Smooth muscle cell (in vitro differentiated cells): ENCODE results near the gene OR2C3. TPM values are rescaled to one million over a fixed set of nuclear protein-coding genes. Genes with fewer than 3 reads are reported as not detected.

Experiments
- DNase-seq: peaks from one replicate; lab custom pipeline; 2025; ENCODE audit not compliant: unreplicated experiment; lab: John Stamatoyannopoulos, UW
- H2AFZ ChIP-seq: fragments of 200-600 bp; sonication (generic); 2 replicates; pipeline ENCODE4 v1.6.0; 2016; ENCODE audit warnings: antibody characterized with exemption, low read depth, mild to moderate bottlenecking
- H3F3A ChIP-seq: fragments of 200-600 bp; sonication (generic); 2 replicates; pipeline ENCODE4 v1.6.0; 2017; ENCODE audit warnings: antibody characterized with exemption, low read depth
- H3K27ac ChIP-seq: fragments of 200-600 bp; sonication (generic); 2 replicates; pipeline ENCODE4 v1.5.1; 2016; ENCODE audit warnings: low read depth, mild to moderate bottlenecking
- H3K27me3 ChIP-seq: fragments of 200-600 bp; sonication (generic); 2 replicates; pipeline ENCODE4 v1.6.1; 2016; ENCODE audit warnings: low read depth, mild to moderate bottlenecking
- H3K36me3 ChIP-seq: fragments of 200-600 bp; sonication (generic); 2 replicates; pipeline ENCODE4 v1.5.1; 2016; ENCODE audit warnings: low read depth
- H3K4me1 ChIP-seq: fragments of 200-600 bp; sonication (generic); 2 replicates; pipeline ENCODE4 v1.5.1; 2016; ENCODE audit warnings: low read depth
- H3K4me2 ChIP-seq: fragments of 200-600 bp; sonication (generic); 2 replicates; pipeline ENCODE4 v1.6.0; 2016; ENCODE audit warnings: mild to moderate bottlenecking
- H3K4me3 ChIP-seq: fragments of 200-600 bp; sonication (generic); 2 replicates; pipeline ENCODE4 v1.5.1; 2016; ENCODE audit warnings: mild to moderate bottlenecking
- H3K79me2 ChIP-seq: fragments of 200-600 bp; sonication (generic); 2 replicates; pipeline ENCODE4 v1.6.0; 2016; ENCODE audit warnings: low read depth, mild to moderate bottlenecking
- H3K9ac ChIP-seq: fragments of 200-600 bp; sonication (generic); 2 replicates; pipeline ENCODE4 v1.6.0; 2016; ENCODE audit warnings: low read depth
- H3K9me3 ChIP-seq: fragments of 200-600 bp; sonication (generic); replicated peaks from 2 replicates; pipeline ENCODE4 v1.5.1; 2016; ENCODE audit warnings: low read depth
- H4K20me1 ChIP-seq: fragments of 200-600 bp; sonication (generic); 2 replicates; pipeline ENCODE4 v1.6.0; 2016; ENCODE audit warnings: low read depth
- WGBS: methylation state at CpG from one replicate; pipeline ENCODE4 v1.1.7; 2016; ENCODE audit warnings: low lambda C conversion rate; 5-methylcytosine and 5-hydroxymethylcytosine counted together
- polyA plus RNA-seq: library from polyadenylated mRNA; unstranded; fragments of >200 nt; fragmentation: Nextera tagmentation; extraction: Ambion mirVana; gene quantifications from 2 replicates; pipeline ENCODE4 v1.2.1, GENCODE V29; 2016
- total RNA-seq: library from RNA; depleted of rRNA; stranded (reverse); fragments of >200 nt; gene quantifications from 2 replicates; pipeline ENCODE4 v1.2.3, GENCODE V29; 2014
- TF ChIP-seq, protein P1 (sequence below): fragments of 200-600 bp; sonication (generic); IDR thresholded peaks from 2 replicates; pipeline ENCODE4 v1.5.1; 2017; ENCODE audit warnings: borderline replicate concordance, mild to moderate bottlenecking, antibody characterized with exemption; ENCODE audit not compliant: insufficient read depth, poor library complexity, severe bottlenecking

Gene OR2C3
- total RNA-seq (not detected in 2 replicates), polyA plus RNA-seq (not detected in 2 replicates)

- TF ChIP-seq, protein P1, sequence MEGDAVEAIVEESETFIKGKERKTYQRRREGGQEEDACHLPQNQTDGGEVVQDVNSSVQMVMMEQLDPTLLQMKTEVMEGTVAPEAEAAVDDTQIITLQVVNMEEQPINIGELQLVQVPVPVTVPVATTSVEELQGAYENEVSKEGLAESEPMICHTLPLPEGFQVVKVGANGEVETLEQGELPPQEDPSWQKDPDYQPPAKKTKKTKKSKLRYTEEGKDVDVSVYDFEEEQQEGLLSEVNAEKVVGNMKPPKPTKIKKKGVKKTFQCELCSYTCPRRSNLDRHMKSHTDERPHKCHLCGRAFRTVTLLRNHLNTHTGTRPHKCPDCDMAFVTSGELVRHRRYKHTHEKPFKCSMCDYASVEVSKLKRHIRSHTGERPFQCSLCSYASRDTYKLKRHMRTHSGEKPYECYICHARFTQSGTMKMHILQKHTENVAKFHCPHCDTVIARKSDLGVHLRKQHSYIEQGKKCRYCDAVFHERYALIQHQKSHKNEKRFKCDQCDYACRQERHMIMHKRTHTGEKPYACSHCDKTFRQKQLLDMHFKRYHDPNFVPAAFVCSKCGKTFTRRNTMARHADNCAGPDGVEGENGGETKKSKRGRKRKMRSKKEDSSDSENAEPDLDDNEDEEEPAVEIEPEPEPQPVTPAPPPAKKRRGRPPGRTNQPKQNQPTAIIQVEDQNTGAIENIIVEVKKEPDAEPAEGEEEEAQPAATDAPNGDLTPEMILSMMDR = no peak
- no peaks in the 10 kb centered on the region for H3K36me3 ChIP-seq
- no peak within 1 kb of the TSS for H2AFZ ChIP-seq
- peak within 1 kb of the TSS; percentile 5 for H3K4me2 ChIP-seq
- no peak for DNase-seq
- WGBS = 91% methylated on average over 2 of the region's 2 CpGs
- no peaks in the 10 kb centered on the region for H3K27me3 ChIP-seq
- no peaks in the 10 kb centered on the region for H4K20me1 ChIP-seq
- H3K9ac ChIP-seq = no peak within 1 kb of the TSS
- no peaks in the 10 kb centered on the region for H3K9me3 ChIP-seq
- H3K4me3 ChIP-seq = no peak within 1 kb of the TSS
- no peaks in the 10 kb centered on the region for H3K4me1 ChIP-seq
- H3K79me2 ChIP-seq = no peaks in the 10 kb centered on the region
- H3F3A ChIP-seq = no peaks in the 10 kb centered on the region
- peak within 1 kb of the TSS; percentile 28 for H3K27ac ChIP-seq
Observed at GRCh38 chr1:247536340-247536739, at the start of gene OR2C3. OR2C3 (minus strand) TSS chr1:247536440; CDS start chr1:247532511, 3,929 bp downstream.

DNA sequence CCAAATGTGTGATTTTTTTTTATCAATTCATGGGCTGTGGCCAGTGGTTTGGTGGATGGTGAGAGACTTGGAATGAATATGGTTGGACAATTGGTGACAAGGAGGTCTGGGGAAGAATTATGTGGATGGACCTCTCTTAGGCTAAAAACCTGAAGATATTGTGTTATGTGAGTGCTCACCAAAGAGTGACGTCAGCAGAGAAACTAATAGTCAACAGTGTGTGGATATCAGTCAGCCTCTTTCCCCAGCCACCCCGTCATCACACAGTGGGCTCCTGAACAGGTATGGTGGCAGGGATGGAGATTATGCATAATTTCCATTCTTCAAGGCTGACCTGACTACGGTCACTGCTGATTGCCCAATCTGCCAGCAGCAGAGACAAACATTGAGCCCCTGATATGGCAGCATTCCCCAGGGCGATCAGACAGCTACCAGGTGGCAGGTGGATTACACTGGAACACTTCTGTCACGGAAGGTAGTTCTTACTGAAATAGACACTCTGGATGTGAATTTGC, 42.8 kb upstream of the OR2C3 start:
- Histone ChIP-seq H2AFZ (no peak overlapping the region), H3K4me2 (no peak overlapping the region), H3K9me3 (no peaks in the 10 kb centered on the region), H3K36me3 (no peaks in the 10 kb centered on the region), H3K4me1 (no peaks in the 10 kb centered on the region), H3K27me3 (no peaks in the 10 kb centered on the region), H3K79me2 (no peaks in the 10 kb centered on the region), H4K20me1 (no peaks in the 10 kb centered on the region), H3K9ac (no peak overlapping the region), H3K27ac (no peak overlapping the region), H3F3A (no peaks in the 10 kb centered on the region), H3K4me3 (no peak overlapping the region)
- DNase-seq = no peak
- TF ChIP-seq, protein P1 = no peak
- WGBS = 85% methylated on average over 5 of the region's 5 CpGs

- Histone ChIP-seq H3K4me3 (no peak overlapping the region), H3K36me3 (no peaks in the 10 kb centered on the region), H3K9me3 (no peaks in the 10 kb centered on the region), H4K20me1 (no peaks in the 10 kb centered on the region), H3K4me2 (no peak overlapping the region), H3F3A (no peaks in the 10 kb centered on the region), H3K27me3 (no peaks in the 10 kb centered on the region), H3K27ac (no peak overlapping the region), H3K79me2 (no peaks in the 10 kb centered on the region), H3K4me1 (no peaks in the 10 kb centered on the region), H3K9ac (no peak overlapping the region), H2AFZ (no peak overlapping the region)
- no peak for DNase-seq
- WGBS = 46% methylated on average over 3 of the region's 3 CpGs
- TF ChIP-seq, protein P1 = peak; percentile 66
Observed at GRCh38 chr1:247576514-247576913, 40.3 kb upstream of the OR2C3 start.

- H3K4me2 ChIP-seq = no peak overlapping the region
- peaks cover 2% of the 10 kb centered on the region for H3K9me3 ChIP-seq
- TF ChIP-seq, protein P1 = no peak
- no peaks in the 10 kb centered on the region for H3K79me2 ChIP-seq
- H4K20me1 ChIP-seq = no peaks in the 10 kb centered on the region
- no peak overlapping the region for H3K27ac ChIP-seq
- no peaks in the 10 kb centered on the region for H3K4me1 ChIP-seq
- H3K9ac ChIP-seq = no peak overlapping the region
- H2AFZ ChIP-seq = no peak overlapping the region
- no peak overlapping the region for H3K4me3 ChIP-seq
- no peaks in the 10 kb centered on the region for H3K27me3 ChIP-seq
- no peaks in the 10 kb centered on the region for H3F3A ChIP-seq
- DNase-seq = no peak
- no peaks in the 10 kb centered on the region for H3K36me3 ChIP-seq
Observed at GRCh38 chr1:247574664-247575063, 38.4 kb upstream of the OR2C3 start.
